Neural cell (in vitro differentiated cells): ENCODE measurements around the gene SHF.

Source experiments
- CTCF ChIP-seq: fragments of 450-650 bp; IDR thresholded peaks from 2 replicates; pipeline ENCODE4 v1.5.1; 2014; ENCODE audit warnings: antibody characterized with exemption, mild to moderate bottlenecking, moderate library complexity; ENCODE audit not compliant: poor library complexity, severe bottlenecking
- EP300 ChIP-seq: fragments of 450-650 bp; conservative IDR thresholded peaks from 2 replicates; pipeline ENCODE4 v1.6.1; 2014; ENCODE audit warnings: antibody characterized with exemption, mild to moderate bottlenecking, moderate library complexity; ENCODE audit not compliant: poor library complexity, severe bottlenecking
- EZH2 ChIP-seq: fragments of 200-600, 300-800 bp; shearing (Covaris generic), sonication (generic); IDR thresholded peaks from 2 replicates; pipeline ENCODE4 v1.6.1; 2014; ENCODE audit warnings: antibody characterized with exemption, low read length, borderline replicate concordance, mild to moderate bottlenecking; ENCODE audit not compliant: insufficient read depth, poor library complexity, severe bottlenecking
- POLR2AphosphoS5 ChIP-seq: IDR thresholded peaks from 2 replicates; pipeline ENCODE4 v1.6.1; 2012
- RAD21 ChIP-seq: fragments of 450-650 bp; conservative IDR thresholded peaks from 2 replicates; pipeline ENCODE4 v1.6.1; 2014; ENCODE audit warnings: antibody characterized with exemption, mild to moderate bottlenecking, moderate library complexity

GRCh38 chr15:45201557-45201859 is 13.7 kb upstream of the SHF start:
- TF ChIP-seq EZH2, result no peak
- TF ChIP-seq EP300, result no peak
- no peak for TF ChIP-seq POLR2AphosphoS5
- no peak for TF ChIP-seq RAD21
- no peak for TF ChIP-seq CTCF
